MM.1S (cell line): ENCODE results near the gene GRB10.

Experiments
- EZH2 ChIP-seq: fragments of 300-600 bp; sonication (generic); optimal IDR thresholded peaks from 2 replicates; pipeline ENCODE3; 2017; ENCODE audit warnings: low read depth, mild to moderate bottlenecking, antibody characterized with exemption, low read length, mixed read lengths
- EZH2phosphoT487 ChIP-seq: fragments of 300-600 bp; sonication (generic); IDR thresholded peaks from 2 replicates; pipeline ENCODE4 v1.6.1; 2018; ENCODE audit warnings: antibody characterized with exemption, low read length
- TF ChIP-seq, protein P1 (sequence below): fragments of 300-600 bp; sonication (generic); IDR thresholded peaks from 2 replicates; pipeline ENCODE4 v1.5.1; 2016; ENCODE audit warnings: antibody characterized with exemption, low read length, mixed read lengths

DNA sequence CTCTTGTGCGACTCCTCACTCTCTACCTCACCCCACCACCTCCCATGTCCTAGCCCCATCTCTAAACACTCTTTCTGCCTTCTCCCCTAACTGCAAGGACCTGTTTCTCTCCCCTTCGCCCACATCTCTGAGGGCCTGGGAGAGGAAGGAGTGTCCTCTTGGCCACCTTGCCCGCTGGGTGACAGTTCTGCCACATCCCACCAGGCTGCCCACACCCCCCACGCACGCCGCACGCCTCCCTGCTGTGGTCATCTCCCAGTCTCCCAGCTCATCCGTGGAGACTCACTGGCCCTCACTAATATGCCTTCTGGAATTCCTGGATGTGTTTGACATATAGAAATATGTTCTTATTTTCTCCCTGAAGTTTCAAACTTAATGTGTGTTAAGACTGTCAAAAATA lies 48.5 kb downstream of the GRB10 start:
- TF ChIP-seq, protein P1, sequence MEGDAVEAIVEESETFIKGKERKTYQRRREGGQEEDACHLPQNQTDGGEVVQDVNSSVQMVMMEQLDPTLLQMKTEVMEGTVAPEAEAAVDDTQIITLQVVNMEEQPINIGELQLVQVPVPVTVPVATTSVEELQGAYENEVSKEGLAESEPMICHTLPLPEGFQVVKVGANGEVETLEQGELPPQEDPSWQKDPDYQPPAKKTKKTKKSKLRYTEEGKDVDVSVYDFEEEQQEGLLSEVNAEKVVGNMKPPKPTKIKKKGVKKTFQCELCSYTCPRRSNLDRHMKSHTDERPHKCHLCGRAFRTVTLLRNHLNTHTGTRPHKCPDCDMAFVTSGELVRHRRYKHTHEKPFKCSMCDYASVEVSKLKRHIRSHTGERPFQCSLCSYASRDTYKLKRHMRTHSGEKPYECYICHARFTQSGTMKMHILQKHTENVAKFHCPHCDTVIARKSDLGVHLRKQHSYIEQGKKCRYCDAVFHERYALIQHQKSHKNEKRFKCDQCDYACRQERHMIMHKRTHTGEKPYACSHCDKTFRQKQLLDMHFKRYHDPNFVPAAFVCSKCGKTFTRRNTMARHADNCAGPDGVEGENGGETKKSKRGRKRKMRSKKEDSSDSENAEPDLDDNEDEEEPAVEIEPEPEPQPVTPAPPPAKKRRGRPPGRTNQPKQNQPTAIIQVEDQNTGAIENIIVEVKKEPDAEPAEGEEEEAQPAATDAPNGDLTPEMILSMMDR, result no peak
- no peak for TF ChIP-seq EZH2phosphoT487
- no peak for TF ChIP-seq EZH2
